Nephron (organoid): ENCODE data around the gene MAGI1.
A peak's percentile ranks its signal among the peaks of the same experiment; 100 is the strongest.

Source experiments
- H3K27ac Mint-ChIP-seq, 3 experiments: 2 replicates each; pipeline ENCODE4 v1.8.0; 2020; ENCODE audit warnings: mixed read lengths in 3 of 3, mild to moderate bottlenecking in 2 of 3, moderate library complexity in 1 of 3
- H3K27me3 Mint-ChIP-seq: 2 replicates; pipeline ENCODE4 v1.8.0; 2021; ENCODE audit warnings: low read depth, mild to moderate bottlenecking, moderate library complexity, mixed read lengths
- H3K36me3 Mint-ChIP-seq: 2 replicates; pipeline ENCODE4 v1.8.0; 2020; ENCODE audit warnings: low read depth, mixed read lengths
- H3K4me1 Mint-ChIP-seq: 2 replicates; pipeline ENCODE4 v1.8.0; 2020; ENCODE audit warnings: mixed read lengths
- H3K4me3 Mint-ChIP-seq, 3 experiments: 2 replicates each; pipeline ENCODE4 v1.8.0; 2020; ENCODE audit warnings: mild to moderate bottlenecking in 3 of 3, mixed read lengths in 3 of 3, moderate library complexity in 2 of 3
- H3K9me3 Mint-ChIP-seq: 2 replicates; pipeline ENCODE4 v1.8.0; 2020; ENCODE audit warnings: mixed read lengths
- TF ChIP-seq, protein P1 (sequence below), 3 experiments: fragments of 200-600 bp; sonication (generic); IDR thresholded peaks; one replicate each; pipeline ENCODE4 v1.5.0; 2021; ENCODE audit warnings: antibody characterized with exemption in 3 of 3; ENCODE audit not compliant: unreplicated experiment in 3 of 3

Gene MAGI1

DNA sequence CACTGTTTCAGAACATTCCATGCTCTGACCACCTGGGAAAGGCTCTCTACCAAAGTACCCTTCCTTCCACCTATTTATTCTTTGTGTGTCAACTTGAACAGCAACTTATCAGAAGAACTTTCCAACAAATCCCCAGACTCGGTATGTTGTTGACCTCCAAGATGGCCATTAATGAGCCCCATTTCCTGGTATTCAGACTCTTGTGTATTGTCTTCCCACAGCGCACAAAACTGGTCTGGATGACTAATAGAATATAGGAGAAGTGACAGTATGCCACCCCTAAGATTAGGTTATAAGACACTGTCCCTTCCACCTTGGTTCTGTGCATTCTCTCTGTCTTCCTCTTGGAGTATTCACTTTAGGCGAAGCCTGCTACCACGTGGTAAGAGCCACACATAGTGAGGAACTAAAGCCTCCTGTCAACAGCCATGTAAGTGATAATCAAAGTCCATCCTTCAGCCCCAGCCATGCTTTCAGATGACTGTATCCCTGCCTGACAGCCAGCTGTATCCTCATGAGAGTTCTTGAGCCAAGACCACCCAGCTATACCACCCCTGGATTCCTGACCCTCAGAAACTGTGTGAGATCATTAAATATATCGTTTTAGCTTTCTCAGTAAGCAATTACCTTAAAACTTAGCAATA lies 481.7 kb downstream of the MAGI1 start:
- no peaks in the 10 kb centered on the region for H3K36me3 Mint-ChIP-seq
- H3K9me3 Mint-ChIP-seq = no peaks in the 10 kb centered on the region
- H3K27me3 Mint-ChIP-seq = no peaks in the 10 kb centered on the region
- TF ChIP-seq, protein P1, sequence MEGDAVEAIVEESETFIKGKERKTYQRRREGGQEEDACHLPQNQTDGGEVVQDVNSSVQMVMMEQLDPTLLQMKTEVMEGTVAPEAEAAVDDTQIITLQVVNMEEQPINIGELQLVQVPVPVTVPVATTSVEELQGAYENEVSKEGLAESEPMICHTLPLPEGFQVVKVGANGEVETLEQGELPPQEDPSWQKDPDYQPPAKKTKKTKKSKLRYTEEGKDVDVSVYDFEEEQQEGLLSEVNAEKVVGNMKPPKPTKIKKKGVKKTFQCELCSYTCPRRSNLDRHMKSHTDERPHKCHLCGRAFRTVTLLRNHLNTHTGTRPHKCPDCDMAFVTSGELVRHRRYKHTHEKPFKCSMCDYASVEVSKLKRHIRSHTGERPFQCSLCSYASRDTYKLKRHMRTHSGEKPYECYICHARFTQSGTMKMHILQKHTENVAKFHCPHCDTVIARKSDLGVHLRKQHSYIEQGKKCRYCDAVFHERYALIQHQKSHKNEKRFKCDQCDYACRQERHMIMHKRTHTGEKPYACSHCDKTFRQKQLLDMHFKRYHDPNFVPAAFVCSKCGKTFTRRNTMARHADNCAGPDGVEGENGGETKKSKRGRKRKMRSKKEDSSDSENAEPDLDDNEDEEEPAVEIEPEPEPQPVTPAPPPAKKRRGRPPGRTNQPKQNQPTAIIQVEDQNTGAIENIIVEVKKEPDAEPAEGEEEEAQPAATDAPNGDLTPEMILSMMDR (IDR thresholded peaks at IDR 0.05; ENCODE audit: unreplicated experiment in 3 of 3) = no peak
- no peak overlapping the region for H3K4me3 Mint-ChIP-seq
- peaks cover 13% of the 10 kb centered on the region for H3K4me1 Mint-ChIP-seq
- no peak overlapping the region for H3K27ac Mint-ChIP-seq

- no peaks in the 10 kb centered on the region for H3K36me3 Mint-ChIP-seq
- no peak overlapping the region for H3K4me3 Mint-ChIP-seq
- TF ChIP-seq, protein P1 (IDR thresholded peaks at IDR 0.05; ENCODE audit: unreplicated experiment in 3 of 3) = no peak
- H3K9me3 Mint-ChIP-seq = no peaks in the 10 kb centered on the region
- H3K4me1 Mint-ChIP-seq = peaks cover 4% of the 10 kb centered on the region
- peaks cover 19% of the 10 kb centered on the region for H3K27me3 Mint-ChIP-seq
- no peak overlapping the region for H3K27ac Mint-ChIP-seq
Measured at GRCh38 chr3:65552434-65552833, 486.3 kb downstream of the MAGI1 start.

- H3K4me1 Mint-ChIP-seq = peaks cover 4% of the 10 kb centered on the region
- H3K4me3 Mint-ChIP-seq = no peak overlapping the region
- H3K27me3 Mint-ChIP-seq = peaks cover 21% of the 10 kb centered on the region
- no peaks in the 10 kb centered on the region for H3K36me3 Mint-ChIP-seq
- H3K9me3 Mint-ChIP-seq = no peaks in the 10 kb centered on the region
- TF ChIP-seq, protein P1 (IDR thresholded peaks at IDR 0.05; ENCODE audit: unreplicated experiment in 3 of 3) = no peak
- no peak overlapping the region for H3K27ac Mint-ChIP-seq
Measured at GRCh38 chr3:65551945-65552344, 486.8 kb downstream of the MAGI1 start.

DNA sequence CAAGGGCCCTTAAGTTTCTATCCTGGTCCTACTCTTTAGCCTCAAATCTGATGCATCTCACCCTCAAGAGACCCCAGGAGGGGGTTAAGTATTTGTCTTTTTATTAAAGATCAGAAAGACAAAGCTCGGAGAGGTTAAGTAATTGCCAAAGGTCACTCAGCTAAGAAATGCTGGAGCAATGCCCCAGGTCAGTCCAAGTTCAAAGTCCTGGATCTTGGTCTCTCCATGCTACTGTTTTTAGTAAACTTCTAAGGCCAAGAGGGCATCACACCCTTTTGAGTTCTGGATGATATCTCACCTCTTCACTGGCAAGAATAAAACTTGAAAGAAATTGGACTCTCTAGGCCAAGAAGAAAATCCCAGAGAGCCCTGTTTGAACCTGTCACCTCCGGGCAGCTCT lies 488.6 kb downstream of the MAGI1 start:
- Mint-ChIP-seq H3K4me1 (peaks cover 4% of the 10 kb centered on the region), H3K36me3 (no peaks in the 10 kb centered on the region), H3K27ac (no peak overlapping the region), H3K27me3 (peaks cover 26% of the 10 kb centered on the region), H3K4me3 (peak overlapping the region; percentile 83 to 88 (median 84)), H3K9me3 (no peaks in the 10 kb centered on the region)
- TF ChIP-seq, protein P1 (IDR thresholded peaks at IDR 0.05; ENCODE audit: unreplicated experiment in 3 of 3) = no peak

DNA sequence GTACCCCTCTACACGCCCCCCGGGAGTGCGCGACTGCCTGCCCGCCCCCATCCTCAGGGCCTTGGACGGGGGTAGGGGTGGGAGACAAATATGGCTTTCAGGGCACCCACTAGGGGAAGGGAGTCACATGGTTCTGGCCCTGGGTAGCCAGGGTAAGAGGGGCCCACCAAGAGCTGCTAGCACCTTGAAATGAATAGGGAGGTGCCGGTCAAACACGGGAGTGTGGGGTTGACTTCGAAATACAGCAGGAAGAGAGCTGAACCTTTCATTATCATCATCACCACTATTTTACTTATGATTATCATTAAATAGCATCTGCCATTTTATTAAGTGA lies 489.1 kb downstream of the MAGI1 start:
- Mint-ChIP-seq H3K27me3 (peaks cover 26% of the 10 kb centered on the region), H3K9me3 (no peaks in the 10 kb centered on the region), H3K4me3 (peak overlapping the region; percentile 83 to 88 (median 84)), H3K4me1 (peaks cover 4% of the 10 kb centered on the region), H3K27ac (no peak overlapping the region), H3K36me3 (no peaks in the 10 kb centered on the region)
- TF ChIP-seq, protein P1 (IDR thresholded peaks at IDR 0.05; ENCODE audit: unreplicated experiment in 3 of 3) = no peak
